ENCODE data around the gene MDH1B. TPM values are rescaled to one million over a fixed set of nuclear protein-coding genes. Genes with fewer than 3 reads are reported as not detected.

The MDH1B gene
- total RNA-seq, 1 experiment from 2014 or later, result 0.77 TPM

GRCh38 chr2:206728277-206729199, 36.6 kb downstream of the MDH1B start:
- no peaks in the 10 kb centered on the region for H3K36me3 Mint-ChIP-seq (ENCODE audit: insufficient read depth, unreplicated experiment)
- H3K9me3 Mint-ChIP-seq (ENCODE audit: unreplicated experiment), result no peaks in the 10 kb centered on the region
- BruUV-seq (replicated peaks), result no TSS peak
- H3K4me3 Mint-ChIP-seq (ENCODE audit: unreplicated experiment), result no peak overlapping the region
- intact Hi-C loops (cut with micrococcal nuclease), result no loop called here
- ChIA-PET POLR2A (interaction anchor here (0.7 to 1.3 kb wide), 3 partner anchors 12 to 37 kb away, joined by 3 read pairs; partner anchors contain the start of genes FASTKD2 and MDH1B), CTCF (interaction anchor here (1.2 kb wide), 1 partner anchor 34 kb away, joined by 3 read pairs; no protein-coding TSS in a partner anchor)
- peak; percentile 47 for DNase-seq (ENCODE audit: unreplicated experiment)
- H3K27me3 Mint-ChIP-seq (ENCODE audit: insufficient read depth, unreplicated experiment), result peaks cover 34% of the 10 kb centered on the region
- H3K27ac Mint-ChIP-seq (ENCODE audit: low read depth, unreplicated experiment), result no peak overlapping the region
- H3K4me1 Mint-ChIP-seq (ENCODE audit: insufficient read depth, unreplicated experiment), result no peaks in the 10 kb centered on the region
- no peak for TF ChIP-seq CTCF (IDR thresholded peaks at IDR 0.05; ENCODE audit: unreplicated experiment)

GRCh38 chr2:206727287-206727686, 37.8 kb downstream of the MDH1B start:
- Mint-ChIP-seq H3K27ac (ENCODE audit: low read depth, unreplicated experiment) (no peak overlapping the region), H3K4me3 (ENCODE audit: unreplicated experiment) (no peak overlapping the region), H3K4me1 (ENCODE audit: insufficient read depth, unreplicated experiment) (no peaks in the 10 kb centered on the region), H3K27me3 (ENCODE audit: insufficient read depth, unreplicated experiment) (peaks cover 26% of the 10 kb centered on the region), H3K36me3 (ENCODE audit: insufficient read depth, unreplicated experiment) (no peaks in the 10 kb centered on the region), H3K9me3 (ENCODE audit: unreplicated experiment) (peaks cover 2% of the 10 kb centered on the region)
- no TSS peak for BruUV-seq (replicated peaks)
- no peak for TF ChIP-seq CTCF (IDR thresholded peaks at IDR 0.05; ENCODE audit: unreplicated experiment)
- ChIA-PET POLR2A (no interaction called here), CTCF (interaction anchor here (0.5 to 1.2 kb wide), 3 partner anchors 33 to 123 kb away, joined by 3 read pairs; no protein-coding TSS in a partner anchor)
- intact Hi-C loops (cut with micrococcal nuclease), result no loop called here
- no peak for DNase-seq (ENCODE audit: unreplicated experiment)

GRCh38 chr2:206723288-206723687, 41.8 kb downstream of the MDH1B start:
- TF ChIP-seq CTCF (IDR thresholded peaks at IDR 0.05; ENCODE audit: unreplicated experiment), result no peak
- ChIA-PET POLR2A (interaction anchor here (1.2 kb wide), 1 partner anchor 46 kb away, joined by 3 read pairs; no protein-coding TSS in a partner anchor), CTCF (no interaction called here)
- H3K36me3 Mint-ChIP-seq (ENCODE audit: insufficient read depth, unreplicated experiment), result no peaks in the 10 kb centered on the region
- H3K9me3 Mint-ChIP-seq (ENCODE audit: unreplicated experiment), result peaks cover 7% of the 10 kb centered on the region
- H3K4me1 Mint-ChIP-seq (ENCODE audit: insufficient read depth, unreplicated experiment), result no peaks in the 10 kb centered on the region
- no TSS peak for BruUV-seq (replicated peaks)
- intact Hi-C loops (cut with micrococcal nuclease), result no loop called here
- no peak for DNase-seq (ENCODE audit: unreplicated experiment)
- no peak overlapping the region for H3K4me3 Mint-ChIP-seq (ENCODE audit: unreplicated experiment)
- peaks cover 8% of the 10 kb centered on the region for H3K27me3 Mint-ChIP-seq (ENCODE audit: insufficient read depth, unreplicated experiment)
- H3K27ac Mint-ChIP-seq (ENCODE audit: low read depth, unreplicated experiment), result no peak overlapping the region

GRCh38 chr2:206721256-206721920, 43.7 kb downstream of the MDH1B start:
- CTCF ChIA-PET, result interaction anchor here (0.7 kb wide), 1 partner anchor 77 kb away, joined by 3 read pairs; no protein-coding TSS in a partner anchor
- Mint-ChIP-seq H3K4me1 (ENCODE audit: insufficient read depth, unreplicated experiment) (no peaks in the 10 kb centered on the region), H3K27ac (ENCODE audit: low read depth, unreplicated experiment) (no peak overlapping the region), H3K36me3 (ENCODE audit: insufficient read depth, unreplicated experiment) (no peaks in the 10 kb centered on the region), H3K27me3 (ENCODE audit: insufficient read depth, unreplicated experiment) (peaks cover 8% of the 10 kb centered on the region), H3K4me3 (ENCODE audit: unreplicated experiment) (no peak overlapping the region), H3K9me3 (ENCODE audit: unreplicated experiment) (peaks cover 7% of the 10 kb centered on the region)
- no TSS peak for BruUV-seq (replicated peaks)
- intact Hi-C loops (cut with micrococcal nuclease), result no loop called here
- TF ChIP-seq CTCF (IDR thresholded peaks at IDR 0.05; ENCODE audit: unreplicated experiment), result no peak
- POLR2A ChIA-PET, result no interaction called here
- DNase-seq (ENCODE audit: unreplicated experiment), result no peak

Measured in MCF 10A (cell line).